ENCODE measurements around the gene GCDH.
"Not testable (repeated sequence)": the region's sequence is repeated elsewhere in the genome, so short reads cannot be mapped to it uniquely, and the experiment has no call there.

The GCDH gene

DNA sequence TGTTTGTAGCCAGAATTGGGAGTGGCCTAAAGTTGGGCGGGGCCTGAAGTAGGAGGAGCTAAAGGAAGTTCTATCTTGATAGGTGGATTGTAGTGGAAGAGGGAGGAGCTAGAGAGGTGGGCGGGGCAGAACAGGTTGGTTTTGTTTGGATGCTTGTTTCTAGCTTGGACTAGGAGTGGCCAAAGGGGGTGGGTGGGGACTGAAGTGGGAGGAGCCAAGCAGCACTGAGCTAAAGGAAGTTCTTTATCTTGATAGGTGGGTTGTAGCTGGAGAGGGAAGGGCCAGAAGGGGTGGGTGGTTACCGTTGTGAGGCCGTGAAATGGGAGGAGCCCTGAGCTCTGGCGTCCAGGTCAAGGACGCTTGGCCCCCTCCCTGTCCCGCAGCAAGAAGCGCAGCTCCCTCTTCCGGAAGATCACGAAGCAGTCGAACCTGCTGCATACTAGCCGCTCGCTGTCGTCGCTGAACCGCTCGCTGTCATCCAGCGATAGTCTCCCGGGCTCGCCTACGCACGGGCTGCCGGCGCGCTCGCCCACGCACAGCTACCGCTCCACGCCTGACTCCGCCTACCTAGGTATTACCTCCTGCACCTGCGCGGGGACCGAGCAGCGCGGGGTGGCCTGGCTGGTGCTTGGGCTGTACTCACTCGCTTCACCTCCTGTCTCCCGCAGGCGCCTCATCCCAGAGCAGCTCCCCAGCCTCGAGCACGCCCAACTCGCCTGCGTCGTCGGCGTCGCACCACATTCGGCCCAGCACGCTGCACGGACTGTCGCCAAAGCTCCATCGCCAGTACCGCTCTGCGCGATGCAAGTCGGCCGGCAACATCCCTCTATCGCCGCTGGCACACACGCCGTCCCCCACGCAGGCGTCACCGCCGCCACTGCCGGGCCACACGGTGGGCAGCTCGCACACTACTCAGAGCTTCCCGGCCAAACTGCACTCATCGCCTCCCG lies 17.7 kb upstream of the GCDH start:
- DNase-seq: peak; percentile 13

DNA sequence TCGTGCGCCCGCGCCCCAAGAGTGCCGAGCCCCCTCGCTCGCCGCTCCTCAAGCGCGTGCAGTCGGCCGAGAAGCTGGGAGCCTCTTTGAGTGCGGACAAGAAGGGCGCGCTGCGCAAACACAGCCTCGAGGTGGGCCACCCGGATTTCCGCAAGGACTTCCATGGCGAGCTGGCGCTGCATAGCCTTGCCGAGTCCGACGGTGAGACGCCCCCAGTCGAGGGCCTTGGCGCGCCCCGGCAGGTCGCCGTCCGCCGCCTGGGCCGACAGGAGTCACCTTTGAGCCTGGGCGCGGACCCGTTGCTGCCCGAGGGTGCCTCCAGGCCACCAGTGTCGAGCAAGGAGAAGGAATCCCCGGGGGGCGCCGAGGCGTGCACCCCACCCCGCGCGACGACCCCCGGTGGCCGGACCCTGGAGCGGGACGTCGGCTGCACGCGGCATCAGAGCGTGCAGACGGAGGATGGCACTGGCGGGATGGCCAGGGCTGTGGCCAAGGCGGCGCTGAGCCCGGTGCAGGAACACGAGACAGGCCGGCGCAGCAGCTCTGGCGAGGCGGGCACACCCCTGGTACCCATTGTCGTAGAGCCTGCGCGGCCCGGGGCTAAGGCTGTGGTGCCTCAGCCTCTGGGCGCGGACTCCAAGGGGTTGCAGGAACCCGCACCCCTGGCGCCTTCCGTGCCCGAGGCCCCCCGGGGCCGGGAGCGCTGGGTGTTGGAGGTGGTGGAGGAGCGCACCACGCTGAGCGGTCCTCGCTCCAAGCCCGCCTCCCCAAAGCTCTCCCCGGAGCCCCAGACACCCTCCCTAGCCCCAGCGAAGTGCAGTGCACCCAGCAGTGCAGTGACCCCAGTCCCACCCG lies 16.8 kb upstream of the GCDH start:
- DNase-seq: no peak

DNA sequence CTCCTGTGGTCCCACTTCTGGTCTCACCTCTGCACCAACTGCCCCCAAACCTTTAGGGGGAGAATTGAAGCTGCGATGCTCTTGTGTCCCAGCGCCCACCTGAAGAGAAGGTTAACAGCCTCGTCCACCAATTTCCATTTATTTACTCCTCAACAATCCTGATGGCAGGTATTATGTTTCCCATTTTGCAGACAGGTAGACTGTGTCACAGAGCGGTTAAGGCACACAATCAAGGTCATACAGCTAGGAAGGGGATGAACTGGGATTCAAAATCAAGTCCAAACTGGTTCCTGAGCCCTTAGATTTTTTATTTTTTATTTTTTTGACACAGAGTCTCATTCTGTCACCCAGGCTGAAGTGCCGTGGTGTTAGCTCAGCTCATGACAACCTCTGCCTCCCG lies 15.9 kb upstream of the GCDH start:
- DNase-seq: no peak

DNA sequence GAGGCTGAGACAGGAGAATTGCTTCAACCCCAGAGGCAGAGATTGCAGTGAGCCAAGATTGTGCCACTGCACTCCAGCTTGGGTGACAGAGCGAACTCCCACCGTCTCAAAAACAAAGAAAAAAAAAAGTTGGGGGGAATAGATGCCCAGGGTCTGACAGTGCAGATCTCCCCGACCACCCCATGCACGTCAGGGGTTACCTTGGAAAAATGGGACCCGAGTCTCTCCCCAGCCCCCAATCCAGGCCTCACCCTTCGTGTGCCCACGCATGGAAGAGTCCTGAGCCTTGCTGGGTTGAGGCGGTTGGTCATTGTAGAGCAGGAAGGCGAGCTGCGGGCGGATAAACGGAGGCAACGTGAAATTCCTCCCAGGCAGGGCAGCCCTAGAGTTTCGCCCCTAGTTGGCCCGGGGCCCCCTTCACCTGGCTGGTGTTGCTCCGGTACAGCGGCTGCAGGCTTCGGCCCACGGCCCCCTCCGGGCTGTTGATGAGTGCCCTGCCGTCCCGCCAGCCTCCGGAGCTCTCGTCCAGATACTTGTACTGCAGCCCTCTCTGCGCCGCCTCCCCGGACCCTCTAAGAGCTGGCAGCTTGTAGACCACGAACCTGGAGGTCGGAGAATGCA lies 10.3 kb upstream of the GCDH start:
- DNase-seq: no peak

DNA sequence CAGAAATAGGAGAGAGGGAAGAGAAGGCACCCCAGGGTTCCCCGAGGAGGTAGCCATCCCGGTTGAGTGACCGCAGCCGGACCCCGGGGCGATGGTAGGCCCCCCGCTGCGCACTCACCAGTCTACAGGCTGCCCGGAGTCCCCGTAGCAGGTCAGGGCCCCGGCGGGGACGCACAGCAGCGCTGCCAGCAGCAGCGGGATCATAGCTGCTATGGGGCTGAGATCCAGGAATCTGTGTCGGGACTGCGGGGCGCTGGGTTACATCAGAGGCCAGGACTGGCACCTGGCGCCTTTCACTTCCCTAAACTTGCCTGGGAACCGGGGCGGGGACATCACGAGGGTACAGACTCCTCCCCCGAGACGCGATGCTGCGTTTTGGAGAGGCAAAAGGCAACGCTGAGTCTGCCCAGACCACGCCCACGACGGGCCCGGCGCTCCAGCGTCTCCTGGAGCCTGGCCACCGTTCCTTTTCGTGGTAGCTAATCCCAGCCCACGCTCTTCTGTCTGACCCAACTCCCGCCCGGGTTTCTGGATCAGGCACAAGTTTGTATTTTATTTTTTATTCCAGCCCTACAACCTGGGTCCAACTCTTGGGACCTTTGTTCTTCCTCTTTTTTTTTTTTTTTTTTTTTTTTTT lies 9.7 kb upstream of the GCDH start, which contains the start of gene DNASE2:
Gene DNASE2, minus strand, starts transcription at position 278 of the 637 bp plus-strand sequence. Its CDS starts 74 bp downstream, at position 204.
- peak; percentile 95 for DNase-seq

DNA sequence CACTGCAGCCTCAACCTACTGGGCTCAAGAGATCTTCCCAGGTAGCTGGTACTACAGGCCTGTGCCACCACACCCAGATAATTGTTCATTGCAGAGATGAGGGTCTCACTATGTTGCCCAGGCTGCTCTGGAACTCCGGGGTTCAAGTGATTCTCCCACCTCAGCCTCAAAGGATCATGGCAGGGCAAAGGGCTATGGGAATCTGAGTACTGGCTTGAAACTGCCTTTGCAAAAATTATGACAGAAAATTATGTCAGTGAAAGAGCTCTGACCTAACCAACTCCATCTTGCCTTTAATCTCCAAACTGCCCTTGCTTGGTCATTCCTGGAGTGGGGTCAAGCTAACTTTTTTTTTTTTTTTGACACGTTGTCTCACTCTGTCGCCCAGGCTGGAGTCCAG lies 8.4 kb upstream of the GCDH start:
- no peak for DNase-seq

DNA sequence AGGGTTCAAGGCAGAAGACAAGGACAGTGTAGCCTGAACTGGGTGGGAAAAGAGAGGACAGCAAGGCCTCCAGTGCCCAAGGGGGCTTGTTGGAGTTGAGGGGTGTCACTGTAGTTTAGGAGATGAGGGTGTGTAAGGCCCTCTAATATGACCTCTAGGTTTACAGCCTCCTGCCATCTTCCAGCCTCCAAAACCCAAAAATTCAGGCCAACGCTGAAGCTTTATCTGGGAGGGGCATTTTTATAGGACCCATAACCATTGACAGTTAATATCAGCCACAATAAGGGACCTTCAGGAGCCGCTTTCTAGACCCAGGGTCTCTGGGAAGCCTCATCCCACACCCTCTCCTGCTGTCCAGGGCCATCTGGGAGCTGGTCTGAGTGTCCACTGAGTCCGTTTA lies 6.8 kb upstream of the GCDH start:
- DNase-seq: no peak

DNA sequence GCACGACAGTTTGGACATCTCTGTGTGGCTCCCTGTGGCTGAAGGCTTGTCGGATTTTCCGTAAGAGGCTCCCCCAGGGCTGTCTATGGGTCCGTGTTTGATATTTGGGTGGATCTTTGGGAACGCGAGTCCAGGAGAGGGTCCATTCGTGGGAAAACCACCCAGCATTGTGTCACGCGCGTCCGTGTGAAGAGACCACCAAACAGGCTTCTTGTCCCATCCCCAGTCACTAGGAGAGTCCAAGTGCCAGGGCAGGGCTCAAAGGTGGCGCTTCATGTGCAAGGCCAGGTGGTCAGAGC lies 6.4 kb upstream of the GCDH start:
- DNase-seq: no peak

DNA sequence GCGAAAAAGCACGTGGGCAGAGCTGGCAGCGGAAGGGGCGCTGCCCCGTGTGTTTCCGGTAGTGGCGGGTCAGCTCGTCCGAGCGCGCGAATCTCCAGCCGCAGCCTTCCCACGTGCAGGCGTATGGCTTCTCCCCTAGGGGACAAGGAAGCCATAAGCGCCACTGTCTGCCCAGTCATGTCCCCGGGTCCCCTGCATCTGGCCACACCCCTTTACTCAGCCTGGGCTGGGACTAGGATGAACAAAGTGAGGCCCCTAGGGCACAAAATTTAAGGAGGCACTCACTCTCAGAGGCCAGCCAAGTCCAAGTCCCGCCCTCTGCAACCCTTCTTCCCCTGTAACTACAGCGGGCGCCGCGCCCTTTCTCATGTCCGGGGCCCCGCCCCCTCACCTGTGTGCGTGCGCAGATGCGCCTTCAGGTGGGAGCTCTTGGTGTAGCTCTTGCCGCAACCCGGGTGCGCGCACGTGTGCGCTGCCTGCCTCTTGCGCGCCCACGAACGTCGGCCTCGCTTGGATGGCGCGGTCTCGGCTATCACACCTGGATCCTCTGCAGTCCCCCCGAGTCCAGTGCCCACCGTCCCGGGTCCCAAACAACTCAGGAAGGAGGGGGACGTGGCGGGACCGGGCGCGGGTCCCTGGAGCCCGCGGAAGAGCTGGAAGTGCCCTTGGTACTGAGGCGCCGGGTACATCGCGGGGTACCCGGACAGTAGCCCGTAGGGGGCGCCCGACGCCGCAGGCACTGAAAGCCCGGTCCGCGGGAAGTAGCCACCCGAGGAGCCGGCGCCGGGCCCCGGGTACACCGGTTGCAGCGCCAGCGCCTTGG lies 5.8 kb upstream of the GCDH start:
- peak; percentile 83 for DNase-seq

DNA sequence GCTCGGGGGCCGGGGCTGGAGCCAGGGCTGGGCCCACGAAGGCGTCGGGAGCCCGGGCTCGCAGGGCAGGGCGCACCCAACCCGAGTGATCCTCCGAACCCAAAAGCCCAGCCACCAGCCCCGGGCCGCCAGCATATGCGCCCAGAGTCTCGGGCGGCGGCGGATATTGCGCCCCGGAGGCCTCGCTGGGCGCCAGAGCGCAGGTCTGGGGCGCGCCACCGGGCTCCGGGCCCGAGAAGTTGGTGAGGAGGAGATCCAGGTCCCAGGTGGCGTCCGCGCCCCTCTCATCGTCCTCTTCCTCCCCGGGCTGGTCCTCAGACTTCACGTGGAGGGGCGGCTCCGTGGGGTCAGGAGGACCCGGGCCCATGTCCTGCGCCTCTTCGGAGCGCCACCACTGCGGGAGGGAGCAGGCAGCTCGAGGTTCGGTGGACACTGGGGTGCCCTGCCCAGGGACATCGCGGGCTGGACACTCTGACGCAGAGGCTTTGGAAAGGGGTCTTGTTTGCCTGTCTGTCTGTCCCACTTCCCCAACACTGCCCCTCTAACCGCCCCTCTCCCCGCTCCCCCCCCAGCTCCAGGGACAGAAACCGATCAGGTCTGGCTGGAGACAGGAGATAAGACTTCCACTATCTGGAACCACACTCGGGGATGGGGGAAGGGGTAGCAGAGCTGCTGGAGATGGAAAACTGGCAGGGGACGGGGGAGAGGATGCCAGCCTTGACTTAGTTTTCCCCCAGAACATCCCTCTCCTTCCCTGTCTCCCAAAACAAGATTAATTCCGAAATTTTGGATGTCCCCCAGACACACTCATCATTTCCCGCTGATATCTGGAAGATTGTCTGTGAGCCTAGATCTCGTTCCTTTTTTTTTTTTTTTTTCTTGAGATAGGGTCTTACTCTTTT lies 5.0 kb upstream of the GCDH start:
- no peak for DNase-seq

DNA sequence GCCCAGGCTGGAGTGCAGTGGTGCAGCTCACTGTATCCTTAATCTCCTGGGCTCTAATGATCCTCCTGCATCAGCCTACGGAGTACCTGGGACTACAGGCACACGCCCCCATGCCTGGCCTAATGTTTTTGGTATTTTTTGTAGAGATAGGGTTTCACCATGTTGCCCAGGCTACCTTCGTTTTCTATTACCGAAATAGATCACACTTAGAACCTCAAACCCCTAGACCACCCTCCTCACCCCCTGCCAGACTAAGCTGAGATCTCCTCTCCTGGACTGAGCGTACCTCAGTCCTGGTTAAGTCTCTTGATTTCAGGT lies 4.3 kb upstream of the GCDH start:
- DNase-seq: no peak

DNA sequence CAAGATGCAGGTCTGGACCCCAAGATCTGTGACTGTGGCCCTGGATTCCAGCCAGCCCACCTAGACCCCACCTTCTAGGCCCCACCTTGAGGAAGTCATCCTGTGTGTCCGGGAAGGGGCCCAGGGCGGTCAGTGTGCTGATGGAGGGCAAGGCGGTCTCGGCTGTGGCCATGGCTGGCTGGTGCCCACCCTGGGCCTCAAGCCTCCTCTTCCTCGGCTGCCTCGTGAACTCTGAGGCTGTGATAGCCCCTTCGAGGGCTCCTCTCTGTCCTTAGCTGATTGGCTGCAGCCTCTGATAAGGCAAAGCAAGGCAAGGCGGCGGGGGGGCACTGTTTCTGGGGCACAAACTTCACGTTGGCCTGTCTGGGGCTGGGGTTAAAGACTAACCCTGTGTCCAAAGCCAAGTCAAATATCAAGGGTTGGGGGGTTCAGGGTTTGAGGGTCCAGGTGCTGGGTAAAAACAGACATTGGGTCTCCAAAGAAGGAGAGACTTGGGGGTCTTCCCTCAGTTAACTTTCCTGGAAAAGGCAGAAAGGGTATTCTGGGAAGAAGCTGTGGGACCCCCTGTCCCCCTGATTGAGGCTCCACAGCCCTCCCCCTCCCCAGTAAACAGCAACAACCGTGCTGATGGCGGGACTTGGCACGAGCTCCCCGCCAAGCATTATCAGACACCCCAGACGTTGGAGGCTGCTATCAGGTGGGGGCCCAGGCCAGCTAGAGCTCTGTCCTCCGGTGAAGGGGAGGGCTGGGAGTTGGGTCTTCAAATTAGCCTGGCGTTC lies 3.8 kb upstream of the GCDH start, which contains the start of gene KLF1:
Gene KLF1, minus strand, starts transcription at position 233 of the 779 bp plus-strand sequence. Its CDS starts 61 bp downstream, at position 172.
- no peak for DNase-seq

DNA sequence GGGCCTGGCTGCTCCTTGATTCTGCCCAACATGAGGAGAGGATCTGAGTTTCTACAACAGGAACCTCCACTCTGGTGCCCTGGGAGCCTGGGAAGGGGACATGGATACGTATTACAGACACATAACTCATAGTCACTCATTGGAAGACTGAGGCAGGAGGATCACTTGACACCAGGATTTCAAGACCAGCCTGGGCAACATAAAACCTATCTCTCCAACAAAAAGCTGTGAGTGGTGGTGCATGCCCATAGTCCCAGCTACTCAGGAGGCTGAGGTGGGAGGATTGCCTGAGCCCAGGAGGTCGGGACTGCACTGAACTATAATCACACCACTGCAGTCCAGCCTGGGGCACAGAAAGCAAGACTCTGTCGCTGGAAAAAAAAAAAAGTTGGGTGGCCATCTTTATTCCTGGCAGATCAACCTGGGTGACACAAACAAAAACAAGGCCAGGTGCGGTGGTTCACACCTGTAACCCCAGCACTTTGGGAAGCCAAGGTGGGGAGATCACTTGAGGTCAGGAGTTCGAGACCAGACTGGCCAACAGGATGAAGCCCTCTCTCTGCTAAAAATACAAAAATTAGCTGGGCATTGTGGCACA lies 2.9 kb upstream of the GCDH start:
- no peak for DNase-seq

DNA sequence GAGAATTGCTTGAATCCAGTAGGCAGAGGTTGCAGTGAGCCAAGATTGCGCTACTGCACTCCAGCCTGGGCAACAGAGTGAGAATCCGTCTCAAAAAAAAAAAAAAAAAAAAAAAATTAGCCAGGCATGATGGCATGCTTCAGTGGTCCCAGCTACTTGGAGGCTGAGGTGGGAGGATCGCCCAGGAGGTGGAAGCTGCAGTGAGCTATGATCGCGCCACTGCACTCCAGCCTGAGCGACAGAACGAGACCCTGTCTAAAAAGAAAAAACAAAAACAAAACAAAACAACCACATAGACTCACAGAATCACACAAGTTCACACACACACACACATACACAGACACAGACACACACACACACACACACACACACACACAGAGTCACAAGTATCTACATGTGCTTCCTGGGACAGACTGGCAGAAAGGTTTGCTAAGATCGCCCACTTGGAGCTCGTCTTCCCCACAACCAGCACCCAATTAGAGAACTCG lies 617 bp upstream of the GCDH start:
- not testable (repeated sequence) for DNase-seq

DNA sequence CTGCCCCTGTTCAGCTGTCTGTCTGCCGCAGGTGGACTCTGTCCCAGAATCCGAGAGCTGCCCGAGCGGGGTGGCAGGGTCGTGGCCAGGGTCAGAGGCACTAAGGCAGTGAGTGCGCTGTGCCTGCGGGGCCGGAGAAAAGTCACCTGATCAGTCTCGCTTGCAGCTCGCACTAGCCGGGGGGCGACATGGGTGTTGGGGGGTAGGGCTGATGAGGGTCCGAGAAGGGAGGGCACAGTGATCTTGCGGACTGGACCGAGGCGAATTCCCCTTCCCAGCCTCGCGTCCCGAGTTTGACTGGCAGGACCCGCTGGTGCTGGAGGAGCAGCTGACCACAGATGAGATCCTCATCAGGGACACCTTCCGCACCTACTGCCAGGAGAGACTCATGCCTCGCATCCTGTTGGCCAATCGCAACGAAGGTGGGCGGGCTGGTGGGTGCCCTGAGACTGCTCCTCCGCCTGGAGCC lies 627 bp downstream of the GCDH start:
- DNase-seq: no peak

DNA sequence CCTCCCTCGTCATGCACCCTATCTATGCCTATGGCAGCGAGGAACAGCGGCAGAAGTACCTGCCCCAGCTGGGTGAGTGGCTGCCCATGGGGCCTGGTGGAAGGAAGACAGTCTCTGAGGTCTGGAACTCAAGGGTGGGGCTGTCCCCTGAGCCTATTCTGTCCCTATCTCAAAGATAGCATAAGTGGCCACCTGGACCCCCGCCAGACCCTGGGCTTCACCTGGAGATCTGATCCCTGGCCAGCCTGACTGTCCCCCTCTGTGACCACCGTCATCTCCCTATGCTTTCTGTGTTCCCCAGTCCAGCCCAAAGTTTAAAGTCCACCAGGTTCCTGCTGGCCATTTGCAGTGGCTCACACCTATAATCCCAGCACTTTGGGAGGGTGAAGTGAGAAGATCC lies 2.6 kb downstream of the GCDH start:
- DNase-seq: no peak

DNA sequence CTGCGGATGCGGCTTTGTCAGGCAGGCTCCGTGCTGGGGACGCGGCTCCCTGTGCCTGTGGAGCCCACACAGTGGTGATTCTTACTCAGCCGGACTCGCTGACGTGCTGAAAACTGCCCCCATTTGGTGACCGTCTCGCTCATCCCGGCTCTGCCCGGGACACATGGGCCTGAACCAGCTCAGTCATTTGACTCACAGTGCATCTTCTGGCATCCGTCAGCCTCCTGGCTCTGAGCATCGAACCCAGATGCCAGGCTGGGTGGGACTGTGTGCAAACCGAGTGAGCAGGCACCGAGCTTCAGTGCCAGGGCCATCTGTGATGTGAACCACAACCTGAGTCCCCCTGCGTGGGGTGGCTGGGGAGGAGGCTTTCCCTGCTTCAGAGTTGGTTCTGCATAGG lies 5.5 kb downstream of the GCDH start:
- DNase-seq: no peak

DNA sequence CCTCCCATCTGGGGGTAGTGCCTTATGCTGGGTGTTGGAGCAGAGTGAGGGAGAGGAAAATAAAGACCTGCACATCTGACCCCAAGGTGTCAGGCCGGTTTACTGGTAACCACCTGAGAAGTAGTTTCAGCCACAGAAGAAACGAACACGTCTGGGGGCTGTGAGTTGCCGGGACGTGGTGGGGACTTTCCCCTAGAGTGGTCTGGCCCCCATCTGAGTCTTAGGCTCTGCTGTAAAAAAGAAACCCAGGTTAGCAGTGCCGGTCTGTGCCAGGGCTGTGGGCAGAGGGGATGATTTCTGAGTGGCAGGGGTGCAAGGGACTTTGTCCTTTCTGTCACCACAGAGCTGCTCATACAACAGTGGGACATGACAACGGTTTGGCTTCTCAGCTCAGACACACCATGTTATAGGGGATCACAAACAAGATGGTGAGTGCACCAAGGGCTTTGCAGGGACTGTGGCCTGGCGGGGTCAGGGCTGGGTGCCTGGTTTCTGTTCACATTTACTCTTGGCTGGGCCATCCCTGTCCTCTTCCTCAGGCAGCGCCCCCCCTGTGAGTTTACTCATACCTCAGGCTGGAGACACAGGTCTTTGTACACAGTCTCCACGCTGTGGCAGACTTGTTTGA lies 9.0 kb downstream of the GCDH start:
- no peak for DNase-seq

DNA sequence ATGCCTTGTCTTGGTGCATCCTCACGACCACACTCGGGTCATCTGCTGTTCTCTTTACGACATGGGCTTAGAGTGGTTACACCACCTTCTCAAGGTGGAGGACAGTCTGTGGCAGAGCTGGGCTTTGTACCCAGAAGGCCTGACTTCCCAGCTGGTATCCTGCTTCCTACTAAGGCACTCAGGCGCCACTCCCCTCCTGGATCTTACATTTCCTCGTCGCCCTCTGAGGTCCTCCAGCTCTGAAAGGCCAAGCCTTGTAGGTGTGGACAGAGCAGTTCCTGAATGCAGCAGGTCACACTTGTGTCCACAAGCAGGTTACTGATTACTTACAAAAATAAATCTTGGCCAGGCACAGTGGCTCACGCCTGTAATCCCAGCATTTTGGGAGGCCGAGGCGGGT lies 16.2 kb downstream of the GCDH start:
- DNase-seq: no peak

All from suppressor macrophage treated with lipopolysaccharide for 4 hours (primary cell).